Fibroblast of the aortic adventitia (primary cell): ENCODE measurements around the gene ANKLE1. TPM values are rescaled to one million over a fixed set of nuclear protein-coding genes. Genes with fewer than 3 reads are reported as not detected.

Source experiments
- DNase-seq: peaks from one replicate; pipeline ENCODE4 v3.0.0-alpha.2; 2010; ENCODE audit warnings: low read depth
- H3K4me3 ChIP-seq: 2 replicates; pipeline ENCODE4 v1.5.1; 2011; ENCODE audit warnings: low read depth, mild to moderate bottlenecking, control low read depth, low read length, moderate library complexity
- CTCF ChIP-seq: IDR thresholded peaks from 2 replicates; pipeline ENCODE4 v1.5.1; 2011; ENCODE audit warnings: mild to moderate bottlenecking, low read length, control low read depth, inconsistent platforms; ENCODE audit not compliant: insufficient read depth
- total RNA-seq: library from RNA; depleted of rRNA; stranded (reverse); fragments of >200 nt; gene quantifications from 2 replicates; pipeline ENCODE4 v1.2.3, GENCODE V29; 2012; ENCODE audit warnings: low replicate concordance

ANKLE1 gene
- total RNA-seq, 1 donor, result 0.09 TPM

GRCh38 chr19:17327068-17327653, 45.5 kb downstream of the ANKLE1 start:
- no peak for DNase-seq
- no peak overlapping the region for H3K4me3 ChIP-seq
- TF ChIP-seq CTCF, result no peak

- DNase-seq, result no peak
- no peak for TF ChIP-seq CTCF
- no peak overlapping the region for H3K4me3 ChIP-seq
These were observed 46.2 kb downstream of the ANKLE1 start for GRCh38 chr19:17327654-17328516.

GRCh38 chr19:17328517-17329365, 47.0 kb downstream of the ANKLE1 start:
- no peak overlapping the region for H3K4me3 ChIP-seq
- no peak for TF ChIP-seq CTCF
- no peak for DNase-seq

- DNase-seq, result no peak
- no peak overlapping the region for H3K4me3 ChIP-seq
- no peak for TF ChIP-seq CTCF
These were observed 47.9 kb downstream of the ANKLE1 start for GRCh38 chr19:17329366-17330261.

- no peak overlapping the region for H3K4me3 ChIP-seq
- no peak for TF ChIP-seq CTCF
- DNase-seq, result no peak
These were observed 48.8 kb downstream of the ANKLE1 start for GRCh38 chr19:17330262-17331044.
